Vagina (tissue), 2 donors: ENCODE results near the gene NME8. TPM values are rescaled to one million over a fixed set of nuclear protein-coding genes. Genes with fewer than 3 reads are reported as not detected.

Source experiments
- DNase-seq, 2 donors: peaks; one replicate each; pipeline ENCODE4 v3.0.0-alpha.2; 2017; ENCODE audit errors: extremely low spot score in 2 of 2
- H3K27ac ChIP-seq: fragments of 200-600 bp; sonication (generic); one replicate; pipeline ENCODE4 v1.5.1; 2019
- H3K27me3 ChIP-seq: fragments of 200-600 bp; sonication (generic); one replicate; pipeline ENCODE4 v1.5.1; 2019
- H3K36me3 ChIP-seq, 2 donors: fragments of 200-600 bp; sonication (generic); one replicate each; pipeline ENCODE4 v1.5.1; 2017 to 2019
- H3K4me1 ChIP-seq: fragments of 200-600 bp; sonication (generic); one replicate; pipeline ENCODE4 v1.5.1; 2019
- H3K4me3 ChIP-seq, 2 donors: fragments of 200-600 bp; sonication (generic); 1 replicate in 1 of 2; 2 replicates in 1 of 2; pipeline ENCODE4 v1.5.1; 2016 to 2019
- H3K9me3 ChIP-seq: fragments of 200-600 bp; sonication (generic); one replicate; pipeline ENCODE4 v1.5.1; 2019
- POLR2A ChIP-seq, 2 donors: fragments of 450-650 bp; IDR thresholded peaks; one replicate each; pipeline ENCODE4 v1.6.1; 2017; ENCODE audit warnings: antibody characterized with exemption in 2 of 2, mild to moderate bottlenecking in 2 of 2, moderate library complexity in 2 of 2
- POLR2AphosphoS5 ChIP-seq, 2 donors: sonication (generic); formaldehyde crosslinking; IDR thresholded peaks; one replicate each; pipeline ENCODE4 v1.9.0; 2017; ENCODE audit warnings: antibody characterized with exemption in 2 of 2, mild to moderate bottlenecking in 2 of 2, low read depth in 1 of 2; ENCODE audit not compliant: insufficient read depth in 1 of 2
- intact Hi-C: fragments of 100-400 bp; cut with DNase I; formaldehyde crosslinking; loops from one replicate; pipeline ENCODE4 v1.15.1; 2023
- total RNA-seq: library from RNA; depleted of rRNA; stranded (reverse); fragments of >200 nt; gene quantifications from one replicate; pipeline ENCODE4 v1.2.3, GENCODE V29; 2016
- TF ChIP-seq, protein P1 (sequence below), 3 experiments: fragments of 450-650 bp in 2 of 3; fragments of 200-600 bp in 1 of 3; sonication (generic) in 1 of 3; IDR thresholded peaks; one replicate each; pipeline ENCODE4 v1.5.1; 2017 to 2019; ENCODE audit warnings: antibody characterized with exemption in 3 of 3, mild to moderate bottlenecking in 2 of 3, moderate library complexity in 2 of 3

Gene NME8
- total RNA-seq, 1 donor from 2014 or later, result not detected

GRCh38 chr7:37933018-37933566 lies 84.7 kb downstream of the NME8 start:
- Histone ChIP-seq H3K27me3 (no peaks in the 10 kb centered on the region), H3K4me3 (no peak overlapping the region), H3K4me1 (peaks cover 23% of the 10 kb centered on the region), H3K27ac (no peak overlapping the region), H3K9me3 (no peaks in the 10 kb centered on the region), H3K36me3 (no peaks in the 10 kb centered on the region)
- intact Hi-C loops, result no loop called here
- DNase-seq, result no peak
- TF ChIP-seq, protein P1, sequence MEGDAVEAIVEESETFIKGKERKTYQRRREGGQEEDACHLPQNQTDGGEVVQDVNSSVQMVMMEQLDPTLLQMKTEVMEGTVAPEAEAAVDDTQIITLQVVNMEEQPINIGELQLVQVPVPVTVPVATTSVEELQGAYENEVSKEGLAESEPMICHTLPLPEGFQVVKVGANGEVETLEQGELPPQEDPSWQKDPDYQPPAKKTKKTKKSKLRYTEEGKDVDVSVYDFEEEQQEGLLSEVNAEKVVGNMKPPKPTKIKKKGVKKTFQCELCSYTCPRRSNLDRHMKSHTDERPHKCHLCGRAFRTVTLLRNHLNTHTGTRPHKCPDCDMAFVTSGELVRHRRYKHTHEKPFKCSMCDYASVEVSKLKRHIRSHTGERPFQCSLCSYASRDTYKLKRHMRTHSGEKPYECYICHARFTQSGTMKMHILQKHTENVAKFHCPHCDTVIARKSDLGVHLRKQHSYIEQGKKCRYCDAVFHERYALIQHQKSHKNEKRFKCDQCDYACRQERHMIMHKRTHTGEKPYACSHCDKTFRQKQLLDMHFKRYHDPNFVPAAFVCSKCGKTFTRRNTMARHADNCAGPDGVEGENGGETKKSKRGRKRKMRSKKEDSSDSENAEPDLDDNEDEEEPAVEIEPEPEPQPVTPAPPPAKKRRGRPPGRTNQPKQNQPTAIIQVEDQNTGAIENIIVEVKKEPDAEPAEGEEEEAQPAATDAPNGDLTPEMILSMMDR (IDR thresholded peaks at IDR 0.05), result no peak
- TF ChIP-seq POLR2A (IDR thresholded peaks at IDR 0.05), result no peak
- no peak for TF ChIP-seq POLR2AphosphoS5 (IDR thresholded peaks at IDR 0.05; ENCODE audit: insufficient read depth in 1 of 2, low read depth in 1 of 2)

- Histone ChIP-seq H3K36me3 (no peaks in the 10 kb centered on the region), H3K9me3 (no peaks in the 10 kb centered on the region), H3K4me1 (peaks cover 25% of the 10 kb centered on the region), H3K27me3 (no peaks in the 10 kb centered on the region), H3K4me3 (no peak overlapping the region), H3K27ac (peak overlapping the region; percentile 86)
- intact Hi-C loops, result no loop called here
- no peak for DNase-seq
- TF ChIP-seq POLR2A (IDR thresholded peaks at IDR 0.05) (no peak), POLR2AphosphoS5 (IDR thresholded peaks at IDR 0.05; ENCODE audit: insufficient read depth in 1 of 2, low read depth in 1 of 2) (peak in 1 of 2 donors; percentile 23)
Observed at GRCh38 chr7:37942934-37943610, 94.7 kb downstream of the NME8 start.

DNA sequence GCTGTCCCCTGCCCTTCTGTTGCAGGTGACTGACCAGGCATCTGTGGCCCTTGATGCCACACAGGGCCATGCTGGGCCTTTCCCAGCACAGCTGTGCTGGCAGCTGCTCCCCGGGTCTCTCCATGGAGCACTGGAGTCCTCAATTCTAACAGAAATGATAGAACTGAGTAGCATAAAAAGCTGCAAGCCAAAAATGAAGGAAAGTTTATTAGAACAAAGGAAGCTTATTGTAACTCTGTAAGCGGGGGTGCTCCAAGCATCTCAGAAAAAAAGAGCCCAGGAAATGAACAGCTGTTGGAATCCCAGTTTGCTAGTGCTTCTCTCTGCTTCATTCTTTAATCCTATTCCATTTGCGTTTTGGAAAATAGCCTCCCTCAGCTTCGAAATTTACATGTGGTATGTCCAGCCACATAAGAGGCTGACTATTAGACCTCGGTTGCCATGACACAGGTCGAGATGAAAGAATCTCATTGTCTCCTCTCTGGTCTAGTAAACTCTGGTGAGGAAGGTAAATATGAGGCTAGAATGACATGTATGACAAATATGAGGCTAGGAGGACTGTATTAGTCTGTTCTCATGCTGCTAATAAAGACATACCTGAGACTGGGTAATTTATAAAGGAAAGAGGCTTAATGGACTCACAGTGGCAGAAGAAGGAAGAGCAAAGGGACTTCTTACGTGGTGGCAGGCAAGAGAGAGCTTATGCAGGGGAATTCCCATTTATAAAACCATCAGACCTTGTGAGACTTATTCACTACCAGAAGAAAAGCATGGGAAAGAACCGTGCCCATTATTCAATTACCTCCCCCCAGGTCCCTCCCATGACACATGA lies 95.7 kb downstream of the NME8 start:
- H3K27ac ChIP-seq, result peak overlapping the region; percentile 86
- H3K36me3 ChIP-seq, result no peaks in the 10 kb centered on the region
- DNase-seq, result no peak
- H3K9me3 ChIP-seq, result no peaks in the 10 kb centered on the region
- TF ChIP-seq POLR2AphosphoS5 (IDR thresholded peaks at IDR 0.05; ENCODE audit: insufficient read depth in 1 of 2, low read depth in 1 of 2) (no peak), POLR2A (IDR thresholded peaks at IDR 0.05) (no peak)
- intact Hi-C loops, result no loop called here
- H3K27me3 ChIP-seq, result no peaks in the 10 kb centered on the region
- H3K4me3 ChIP-seq, result no peak overlapping the region
- peaks cover 25% of the 10 kb centered on the region for H3K4me1 ChIP-seq

DNA sequence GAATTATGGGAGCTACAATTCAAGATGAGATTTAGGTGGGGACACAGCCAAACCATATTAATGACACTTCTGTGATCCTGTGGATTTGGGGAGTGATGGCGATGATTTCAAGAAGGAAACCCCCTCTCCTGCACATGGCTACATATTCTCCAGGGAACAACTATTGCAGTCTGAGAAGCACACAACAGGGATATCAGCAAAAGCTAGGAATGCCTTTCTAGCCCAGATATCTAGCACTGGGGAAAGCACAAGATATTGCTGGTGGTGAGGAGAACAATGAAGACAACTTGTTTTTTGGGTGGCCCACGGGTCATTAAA lies 96.3 kb downstream of the NME8 start:
- Histone ChIP-seq H3K36me3 (no peaks in the 10 kb centered on the region), H3K9me3 (no peaks in the 10 kb centered on the region), H3K27me3 (no peaks in the 10 kb centered on the region), H3K4me3 (no peak overlapping the region), H3K4me1 (peaks cover 25% of the 10 kb centered on the region), H3K27ac (peak overlapping the region; percentile 86)
- intact Hi-C loops, result no loop called here
- DNase-seq, result no peak
- no peak for TF ChIP-seq POLR2A (IDR thresholded peaks at IDR 0.05)
- no peak for TF ChIP-seq POLR2AphosphoS5 (IDR thresholded peaks at IDR 0.05; ENCODE audit: insufficient read depth in 1 of 2, low read depth in 1 of 2)
- TF ChIP-seq, protein P1 (IDR thresholded peaks at IDR 0.05), result no peak

GRCh38 chr7:37945336-37945735 lies 96.9 kb downstream of the NME8 start:
- Histone ChIP-seq H3K4me1 (peaks cover 25% of the 10 kb centered on the region), H3K9me3 (no peaks in the 10 kb centered on the region), H3K4me3 (no peak overlapping the region), H3K36me3 (no peaks in the 10 kb centered on the region), H3K27ac (peak overlapping the region; percentile 86), H3K27me3 (no peaks in the 10 kb centered on the region)
- TF ChIP-seq POLR2AphosphoS5 (IDR thresholded peaks at IDR 0.05; ENCODE audit: insufficient read depth in 1 of 2, low read depth in 1 of 2) (no peak), POLR2A (IDR thresholded peaks at IDR 0.05) (no peak)
- TF ChIP-seq, protein P1 (IDR thresholded peaks at IDR 0.05), result no peak
- intact Hi-C loops, result no loop called here
- no peak for DNase-seq
